ENCODE results near the gene TTBK1. TPM values are rescaled to one million over a fixed set of nuclear protein-coding genes. Genes with fewer than 3 reads are reported as not detected.

Gene TTBK1
- total RNA-seq, 2 experiments from 2014 or later, result 0.30 to 0.40 TPM

- Mint-ChIP-seq H3K27me3 (peaks cover 19% of the 10 kb centered on the region), H3K36me3 (ENCODE audit: low read depth) (no peaks in the 10 kb centered on the region), H3K4me3 (peak overlapping the region; percentile 54), H3K9me3 (ENCODE audit: low read depth) (no peaks in the 10 kb centered on the region), H3K4me1 (peaks cover 16% of the 10 kb centered on the region), H3K27ac (no peak overlapping the region)
- intact Hi-C loops (cut with DNase I, micrococcal nuclease), result no loop called here
- POLR2A ChIA-PET, result interaction anchor here (0.6 kb wide), 1 partner anchor 46 kb away, joined by 4 read pairs; no protein-coding TSS in a partner anchor
- no peak for DNase-seq
- CTCF ChIA-PET, result interaction anchor here (0.6 kb wide), 1 partner anchor 17 kb away, joined by 3 read pairs; no protein-coding TSS in a partner anchor
- ATAC-seq, result no peak
Observed at GRCh38 chr6:43274127-43274915, 31.0 kb downstream of the TTBK1 start.

- no peaks in the 10 kb centered on the region for H3K9me3 Mint-ChIP-seq (ENCODE audit: low read depth)
- ATAC-seq (peak; percentile 58), DNase-seq (peak; percentile 52)
- H3K4me3 Mint-ChIP-seq, result peak overlapping the region; percentile 54
- peaks cover 16% of the 10 kb centered on the region for H3K4me1 Mint-ChIP-seq
- ChIA-PET POLR2A (interaction anchor here (0.6 kb wide), 1 partner anchor 45 kb away, joined by 4 read pairs; no protein-coding TSS in a partner anchor), CTCF (no interaction called here)
- peaks cover 19% of the 10 kb centered on the region for H3K27me3 Mint-ChIP-seq
- H3K27ac Mint-ChIP-seq, result no peak overlapping the region
- H3K36me3 Mint-ChIP-seq (ENCODE audit: low read depth), result no peaks in the 10 kb centered on the region
- intact Hi-C loops (cut with DNase I, micrococcal nuclease), result no loop called here
Observed at GRCh38 chr6:43274916-43275597, 31.8 kb downstream of the TTBK1 start.

GRCh38 chr6:43275801-43276576, 32.7 kb downstream of the TTBK1 start:
- ChIA-PET CTCF (no interaction called here), POLR2A (no interaction called here)
- Mint-ChIP-seq H3K4me3 (peak overlapping the region; percentile 61), H3K27me3 (peaks cover 15% of the 10 kb centered on the region), H3K4me1 (peaks cover 16% of the 10 kb centered on the region), H3K36me3 (ENCODE audit: low read depth) (no peaks in the 10 kb centered on the region), H3K9me3 (ENCODE audit: low read depth) (no peaks in the 10 kb centered on the region), H3K27ac (no peak overlapping the region)
- ATAC-seq, result peak; percentile 57
- intact Hi-C loops (cut with DNase I, micrococcal nuclease), result no loop called here
- DNase-seq, result peak; percentile 59

- peaks cover 17% of the 10 kb centered on the region for H3K27me3 Mint-ChIP-seq
- ChIA-PET POLR2A (no interaction called here), CTCF (interaction anchor here (0.7 kb wide), 1 partner anchor 164 kb away, joined by 3 read pairs; no protein-coding TSS in a partner anchor)
- H3K9me3 Mint-ChIP-seq (ENCODE audit: low read depth), result no peaks in the 10 kb centered on the region
- peaks cover 16% of the 10 kb centered on the region for H3K4me1 Mint-ChIP-seq
- DNase-seq (no peak), ATAC-seq (no peak)
- intact Hi-C loops (cut with DNase I, micrococcal nuclease), result no loop called here
- no peaks in the 10 kb centered on the region for H3K36me3 Mint-ChIP-seq (ENCODE audit: low read depth)
- peak overlapping the region; percentile 9 for H3K4me3 Mint-ChIP-seq
- H3K27ac Mint-ChIP-seq, result no peak overlapping the region
Observed at GRCh38 chr6:43276577-43277305, 33.5 kb downstream of the TTBK1 start.

GRCh38 chr6:43277306-43277642, 34.0 kb downstream of the TTBK1 start:
- no peak overlapping the region for H3K27ac Mint-ChIP-seq
- intact Hi-C loops (cut with DNase I, micrococcal nuclease), result no loop called here
- peak overlapping the region; percentile 9 for H3K4me3 Mint-ChIP-seq
- no peak for DNase-seq
- H3K27me3 Mint-ChIP-seq, result peaks cover 17% of the 10 kb centered on the region
- H3K36me3 Mint-ChIP-seq (ENCODE audit: low read depth), result no peaks in the 10 kb centered on the region
- CTCF ChIA-PET, result interaction anchor here (0.7 kb wide), 1 partner anchor 163 kb away, joined by 3 read pairs; no protein-coding TSS in a partner anchor
- POLR2A ChIA-PET, result no interaction called here
- peaks cover 16% of the 10 kb centered on the region for H3K4me1 Mint-ChIP-seq
- no peaks in the 10 kb centered on the region for H3K9me3 Mint-ChIP-seq (ENCODE audit: low read depth)
- no peak for ATAC-seq

GRCh38 chr6:43277643-43278523, 34.6 kb downstream of the TTBK1 start:
- intact Hi-C loops (cut with DNase I, micrococcal nuclease), result no loop called here
- no peak overlapping the region for H3K27ac Mint-ChIP-seq
- H3K27me3 Mint-ChIP-seq, result peaks cover 20% of the 10 kb centered on the region
- H3K4me1 Mint-ChIP-seq, result peaks cover 16% of the 10 kb centered on the region
- ATAC-seq (no peak), DNase-seq (no peak)
- ChIA-PET POLR2A (no interaction called here), CTCF (interaction anchor here (0.6 to 0.7 kb wide), 2 partner anchors 16 to 270 kb away, joined by 3 to 5 read pairs; no protein-coding TSS in a partner anchor)
- H3K4me3 Mint-ChIP-seq, result no peak overlapping the region
- H3K9me3 Mint-ChIP-seq (ENCODE audit: low read depth), result no peaks in the 10 kb centered on the region
- H3K36me3 Mint-ChIP-seq (ENCODE audit: low read depth), result no peaks in the 10 kb centered on the region

- Mint-ChIP-seq H3K4me3 (no peak overlapping the region), H3K27me3 (peaks cover 20% of the 10 kb centered on the region), H3K27ac (no peak overlapping the region), H3K9me3 (ENCODE audit: low read depth) (no peaks in the 10 kb centered on the region), H3K36me3 (ENCODE audit: low read depth) (no peaks in the 10 kb centered on the region), H3K4me1 (peaks cover 16% of the 10 kb centered on the region)
- ChIA-PET POLR2A (no interaction called here), CTCF (interaction anchor here (0.6 to 0.7 kb wide), 2 partner anchors 17 to 271 kb away, joined by 3 to 5 read pairs; no protein-coding TSS in a partner anchor)
- DNase-seq (no peak), ATAC-seq (no peak)
- intact Hi-C loops (cut with DNase I, micrococcal nuclease), result no loop called here
Observed at GRCh38 chr6:43278524-43279078, 35.3 kb downstream of the TTBK1 start.

GRCh38 chr6:43280234-43280633, 37.0 kb downstream of the TTBK1 start:
- ATAC-seq (no peak), DNase-seq (no peak)
- Mint-ChIP-seq H3K36me3 (ENCODE audit: low read depth) (no peaks in the 10 kb centered on the region), H3K27ac (no peak overlapping the region), H3K4me3 (no peak overlapping the region), H3K27me3 (peaks cover 17% of the 10 kb centered on the region), H3K9me3 (ENCODE audit: low read depth) (no peaks in the 10 kb centered on the region), H3K4me1 (peaks cover 14% of the 10 kb centered on the region)
- intact Hi-C loops (cut with DNase I, micrococcal nuclease), result no loop called here
- ChIA-PET CTCF (no interaction called here), POLR2A (no interaction called here)

GRCh38 chr6:43282060-43282459, 38.8 kb downstream of the TTBK1 start:
- Mint-ChIP-seq H3K27me3 (peaks cover 23% of the 10 kb centered on the region), H3K4me3 (no peak overlapping the region), H3K36me3 (ENCODE audit: low read depth) (no peaks in the 10 kb centered on the region), H3K9me3 (ENCODE audit: low read depth) (no peaks in the 10 kb centered on the region), H3K27ac (no peak overlapping the region), H3K4me1 (peaks cover under 1% of the 10 kb centered on the region)
- no peak for ATAC-seq
- ChIA-PET CTCF (no interaction called here), POLR2A (no interaction called here)
- intact Hi-C loops (cut with DNase I, micrococcal nuclease), result no loop called here
- no peak for DNase-seq

All from activated CD4-positive, alpha-beta T cell treated with anti-CD3 and anti-CD28 coated beads for 36 hours (primary cell).